Body of pancreas (tissue), 4 donors: Measurements from ENCODE around the gene BCL2L11. TPM values are rescaled to one million over a fixed set of nuclear protein-coding genes. Genes with fewer than 3 reads are reported as not detected.
A peak's percentile ranks its signal among the peaks of the same experiment; 100 is the strongest.

Experiments used
- ATAC-seq: fragments of 150-250 bp; one replicate; pipeline ENCODE4 v1.9.1; 2016
- DNase-seq, 4 donors: peaks; one replicate each; pipeline ENCODE4 v3.0.0-alpha.2; 2019
- H3K27ac ChIP-seq, 4 donors: fragments of 200-600 bp; sonication (generic); 1 replicate in 3 of 4; 2 replicates in 1 of 4; pipeline versions ENCODE4 v1.5.1 to v1.6.1; 2016 to 2019; ENCODE audit warnings: mild to moderate bottlenecking in 1 of 4, mixed read lengths in 1 of 4, moderate library complexity in 1 of 4
- H3K27me3 ChIP-seq, 2 donors: fragments of 200-600 bp; sonication (generic); one replicate each; pipeline ENCODE4 v1.6.0; 2016; ENCODE audit warnings: mild to moderate bottlenecking in 1 of 2
- H3K36me3 ChIP-seq, 2 donors: fragments of 200-600 bp; sonication (generic); replicated peaks in 1 of 2; 2 replicates each; pipeline ENCODE4 v1.5.1; 2016; ENCODE audit warnings: low read depth in 2 of 2; ENCODE audit not compliant: insufficient read depth in 1 of 2
- H3K4me1 ChIP-seq: fragments of 200-600 bp; sonication (generic); one replicate; pipeline ENCODE4 v1.6.0; 2016
- H3K4me3 ChIP-seq, 2 donors: fragments of 200-600 bp; sonication (generic); 1 replicate in 1 of 2; 2 replicates in 1 of 2; pipeline ENCODE4 v1.5.1; 2016 to 2019
- H3K9me3 ChIP-seq, 3 donors: fragments of 200-600 bp; sonication (generic); 1 replicate in 2 of 3; 2 replicates in 1 of 3; pipeline ENCODE4 v1.5.1; 2016
- POLR2A ChIP-seq, 3 donors: fragments of 450-650 bp; IDR thresholded peaks; one replicate each; pipeline ENCODE4 v1.6.1; 2016; ENCODE audit warnings: antibody characterized with exemption in 3 of 3, mild to moderate bottlenecking in 2 of 3
- WGBS, 2 donors: methylation state at CpG; one replicate each; pipeline ENCODE4 v1.1.5; 2017; 5-methylcytosine and 5-hydroxymethylcytosine counted together
- intact Hi-C: fragments of 100-400 bp; cut with DNase I; formaldehyde crosslinking; loops from one replicate; pipeline ENCODE4 v1.15.1; 2023
- total RNA-seq, 2 donors: library from RNA; depleted of rRNA; stranded (reverse); fragments of >200 nt; gene quantifications; one replicate each; pipeline ENCODE4 v1.1.0, GENCODE V29; 2016
- TF ChIP-seq, protein P1 (sequence below), 7 experiments: fragments of 450-650 bp in 4 of 7; fragments of 200-600 bp in 3 of 7; sonication (generic) in 3 of 7; IDR thresholded peaks; one replicate each; pipeline ENCODE4 v1.5.1; 2016 to 2019; ENCODE audit warnings: antibody characterized with exemption in 7 of 7

Gene BCL2L11
- total RNA-seq, 2 donors from 2014 or later = 10.9 to 18.7 TPM

DNA sequence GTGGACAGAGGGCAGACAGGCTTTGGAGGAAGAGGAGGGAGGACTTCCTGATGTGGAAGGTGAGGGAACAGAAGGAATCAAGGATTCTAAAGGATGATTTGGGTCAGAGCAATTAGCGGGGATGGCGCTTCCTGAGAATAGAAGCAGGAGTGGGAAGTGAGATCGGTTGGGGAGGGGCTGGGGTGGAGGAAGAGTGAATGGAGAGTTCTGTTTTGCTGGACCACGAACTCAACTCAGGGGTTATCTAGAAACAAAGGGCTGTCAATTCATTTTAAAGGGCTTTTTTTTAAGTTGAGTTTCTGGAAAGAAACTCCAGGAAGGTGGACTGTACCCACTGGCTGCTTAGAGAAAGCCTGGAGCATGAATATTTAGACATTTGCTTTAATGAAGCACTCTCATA, 54.9 kb downstream of the BCL2L11 start:
- 77 to 83% methylated on average over 4 of the region's 4 CpGs for WGBS, 2 donors
- H3K4me3 ChIP-seq = no peak overlapping the region
- H3K36me3 ChIP-seq = no peaks in the 10 kb centered on the region
- H3K27ac ChIP-seq = no peak overlapping the region
- no peak for DNase-seq
- ATAC-seq = no peak
- H3K27me3 ChIP-seq = no peaks in the 10 kb centered on the region
- H3K9me3 ChIP-seq = no peaks in the 10 kb centered on the region
- no peak for TF ChIP-seq POLR2A (IDR thresholded peaks at IDR 0.05)
- TF ChIP-seq, protein P1, sequence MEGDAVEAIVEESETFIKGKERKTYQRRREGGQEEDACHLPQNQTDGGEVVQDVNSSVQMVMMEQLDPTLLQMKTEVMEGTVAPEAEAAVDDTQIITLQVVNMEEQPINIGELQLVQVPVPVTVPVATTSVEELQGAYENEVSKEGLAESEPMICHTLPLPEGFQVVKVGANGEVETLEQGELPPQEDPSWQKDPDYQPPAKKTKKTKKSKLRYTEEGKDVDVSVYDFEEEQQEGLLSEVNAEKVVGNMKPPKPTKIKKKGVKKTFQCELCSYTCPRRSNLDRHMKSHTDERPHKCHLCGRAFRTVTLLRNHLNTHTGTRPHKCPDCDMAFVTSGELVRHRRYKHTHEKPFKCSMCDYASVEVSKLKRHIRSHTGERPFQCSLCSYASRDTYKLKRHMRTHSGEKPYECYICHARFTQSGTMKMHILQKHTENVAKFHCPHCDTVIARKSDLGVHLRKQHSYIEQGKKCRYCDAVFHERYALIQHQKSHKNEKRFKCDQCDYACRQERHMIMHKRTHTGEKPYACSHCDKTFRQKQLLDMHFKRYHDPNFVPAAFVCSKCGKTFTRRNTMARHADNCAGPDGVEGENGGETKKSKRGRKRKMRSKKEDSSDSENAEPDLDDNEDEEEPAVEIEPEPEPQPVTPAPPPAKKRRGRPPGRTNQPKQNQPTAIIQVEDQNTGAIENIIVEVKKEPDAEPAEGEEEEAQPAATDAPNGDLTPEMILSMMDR (IDR thresholded peaks at IDR 0.05) = no peak
- H3K4me1 ChIP-seq = peaks cover 55% of the 10 kb centered on the region
- intact Hi-C loops = no loop called here

DNA sequence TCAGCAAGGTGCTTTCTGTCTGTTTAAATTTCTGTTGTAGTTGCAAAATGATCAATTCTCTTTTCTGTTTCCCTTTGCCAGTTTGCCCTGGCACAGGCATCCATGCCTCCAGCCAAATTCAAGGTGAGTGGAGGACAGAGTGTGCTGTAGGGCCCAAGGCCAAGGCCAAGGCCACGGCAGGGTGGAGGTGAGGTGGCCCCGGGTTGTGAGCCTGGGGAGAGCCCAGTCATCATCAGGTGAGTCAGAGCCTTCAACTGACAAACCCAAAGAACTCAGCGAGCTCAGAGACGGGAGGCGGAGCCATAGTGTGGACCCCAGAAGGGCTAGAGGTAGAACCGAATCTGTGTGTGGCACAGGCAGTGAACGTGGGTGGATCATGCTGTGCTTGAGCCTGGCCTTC, 55.7 kb downstream of the BCL2L11 start:
- WGBS, 2 donors = 30 to 63% methylated on average over 7 of the region's 7 CpGs
- Histone ChIP-seq H3K4me3 (no peak overlapping the region), H3K27me3 (no peaks in the 10 kb centered on the region), H3K9me3 (no peaks in the 10 kb centered on the region), H3K27ac (peak overlapping the region in 2 of 4 donors; percentile 33 to 82), H3K36me3 (no peaks in the 10 kb centered on the region), H3K4me1 (peaks cover 55% of the 10 kb centered on the region)
- peak; percentile 91 for ATAC-seq
- peak in 3 of 4 donors; percentile 25 to 86 (median 86) for DNase-seq
- TF ChIP-seq POLR2A (IDR thresholded peaks at IDR 0.05) = no peak
- TF ChIP-seq, protein P1 (IDR thresholded peaks at IDR 0.05) = no peak
- intact Hi-C loops = no loop called here

DNA sequence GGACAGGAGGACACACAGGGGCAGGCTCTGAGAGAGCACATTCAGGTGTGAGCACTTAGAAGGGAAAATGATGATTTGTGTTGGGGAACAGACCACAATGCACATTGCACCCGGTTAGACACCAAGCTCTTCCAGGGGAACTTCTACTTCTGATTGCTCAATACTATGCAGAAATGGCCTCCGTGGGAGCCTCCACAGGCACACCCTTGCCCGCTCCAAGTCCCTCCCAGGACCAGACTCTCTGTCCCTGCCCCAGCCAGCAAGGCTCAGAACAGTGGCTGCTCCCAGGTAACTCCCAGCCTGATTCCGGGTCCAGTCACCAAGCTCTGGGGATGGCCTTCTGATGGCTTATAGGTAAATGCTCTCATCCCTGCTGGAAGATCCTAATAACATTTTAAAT, 56.2 kb downstream of the BCL2L11 start:
- no peaks in the 10 kb centered on the region for H3K27me3 ChIP-seq
- no peaks in the 10 kb centered on the region for H3K36me3 ChIP-seq
- H3K4me3 ChIP-seq = no peak overlapping the region
- peak in 2 of 4 donors; percentile 39 for DNase-seq
- intact Hi-C loops = no loop called here
- WGBS, 2 donors = 52 to 72% methylated on average over 4 of the region's 4 CpGs
- no peaks in the 10 kb centered on the region for H3K9me3 ChIP-seq
- peak; percentile 11 for ATAC-seq
- peaks cover 55% of the 10 kb centered on the region for H3K4me1 ChIP-seq
- TF ChIP-seq, protein P1 (IDR thresholded peaks at IDR 0.05) = no peak
- no peak for TF ChIP-seq POLR2A (IDR thresholded peaks at IDR 0.05)
- H3K27ac ChIP-seq = peak overlapping the region in 2 of 4 donors; percentile 33 to 82

DNA sequence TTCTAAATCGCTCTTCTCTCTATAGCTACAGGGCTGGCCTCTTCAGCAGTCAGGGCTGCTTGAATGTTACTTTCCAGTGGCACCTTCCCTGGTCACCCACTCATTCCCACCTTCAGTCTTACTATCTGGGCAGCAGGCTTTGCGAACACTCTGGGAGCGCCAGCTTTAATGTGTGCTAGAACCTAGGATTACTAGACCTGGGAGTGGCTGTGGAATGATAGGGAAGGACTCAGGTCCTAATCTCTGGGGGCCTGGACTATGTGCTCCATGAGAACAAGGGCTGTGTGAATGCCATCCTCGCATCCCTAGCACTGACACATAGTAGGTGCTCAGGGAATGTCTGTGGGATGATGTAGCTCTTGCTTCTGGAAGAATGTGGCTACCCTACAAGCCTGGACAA, 57.6 kb downstream of the BCL2L11 start:
- H3K4me1 ChIP-seq = peaks cover 63% of the 10 kb centered on the region
- no peaks in the 10 kb centered on the region for H3K9me3 ChIP-seq
- H3K27ac ChIP-seq = peak overlapping the region; percentile 68 to 78 (median 70)
- ATAC-seq = no peak
- no peaks in the 10 kb centered on the region for H3K36me3 ChIP-seq
- no peaks in the 10 kb centered on the region for H3K27me3 ChIP-seq
- 93 to 98% methylated on average over 4 of the region's 4 CpGs for WGBS, 2 donors
- intact Hi-C loops = no loop called here
- TF ChIP-seq, protein P1 (IDR thresholded peaks at IDR 0.05) = no peak
- no peak for TF ChIP-seq POLR2A (IDR thresholded peaks at IDR 0.05)
- H3K4me3 ChIP-seq = no peak overlapping the region
- DNase-seq = no peak

DNA sequence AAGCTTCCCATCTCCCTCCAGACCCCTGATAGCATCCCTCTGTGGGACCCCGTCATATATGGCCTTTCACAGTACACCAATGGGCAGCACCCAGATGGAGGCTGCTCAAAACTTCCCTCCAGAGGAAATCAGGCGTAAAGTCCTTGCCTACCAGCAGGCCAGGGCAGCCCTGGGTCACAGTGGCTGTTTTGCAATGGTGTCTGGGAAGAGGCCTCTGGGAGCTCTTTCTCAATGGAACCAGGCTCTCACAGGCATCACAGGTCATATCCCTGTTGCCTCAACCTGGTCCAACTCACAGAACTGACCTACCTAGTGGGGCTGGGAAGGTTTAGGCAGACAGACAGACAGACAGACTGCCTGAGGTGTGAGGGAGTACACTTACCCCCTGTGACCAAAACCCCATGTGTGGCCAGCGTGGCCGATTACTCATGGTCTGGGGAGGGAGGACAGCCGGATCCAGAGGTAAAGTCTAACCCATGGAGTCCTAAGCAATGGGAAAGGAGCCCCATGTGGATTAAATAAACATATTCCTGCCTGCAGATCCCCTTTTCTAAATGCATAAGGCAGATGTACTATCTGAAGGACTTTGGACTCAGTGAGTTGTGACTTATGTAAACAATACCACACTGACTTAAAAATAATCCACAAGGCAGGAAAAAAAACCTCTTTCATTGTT, 58.2 kb downstream of the BCL2L11 start:
- no peaks in the 10 kb centered on the region for H3K36me3 ChIP-seq
- H3K27me3 ChIP-seq = no peaks in the 10 kb centered on the region
- ATAC-seq (peak; percentile 69), DNase-seq (peak in 3 of 4 donors; percentile 27 to 62 (median 41))
- 44 to 55% methylated on average over 5 of the region's 5 CpGs for WGBS, 2 donors
- peak overlapping the region; percentile 68 to 78 (median 70) for H3K27ac ChIP-seq
- intact Hi-C loops = no loop called here
- TF ChIP-seq, protein P1 (IDR thresholded peaks at IDR 0.05) = no peak
- TF ChIP-seq POLR2A (IDR thresholded peaks at IDR 0.05) = no peak
- H3K4me1 ChIP-seq = peaks cover 65% of the 10 kb centered on the region
- no peak overlapping the region for H3K4me3 ChIP-seq
- no peaks in the 10 kb centered on the region for H3K9me3 ChIP-seq
